ENCODE data around the gene BCAP31.
"Not testable (repeated sequence)": the region's sequence is repeated elsewhere in the genome, so short reads cannot be mapped to it uniquely, and the experiment has no call there.

Gene BCAP31

DNA sequence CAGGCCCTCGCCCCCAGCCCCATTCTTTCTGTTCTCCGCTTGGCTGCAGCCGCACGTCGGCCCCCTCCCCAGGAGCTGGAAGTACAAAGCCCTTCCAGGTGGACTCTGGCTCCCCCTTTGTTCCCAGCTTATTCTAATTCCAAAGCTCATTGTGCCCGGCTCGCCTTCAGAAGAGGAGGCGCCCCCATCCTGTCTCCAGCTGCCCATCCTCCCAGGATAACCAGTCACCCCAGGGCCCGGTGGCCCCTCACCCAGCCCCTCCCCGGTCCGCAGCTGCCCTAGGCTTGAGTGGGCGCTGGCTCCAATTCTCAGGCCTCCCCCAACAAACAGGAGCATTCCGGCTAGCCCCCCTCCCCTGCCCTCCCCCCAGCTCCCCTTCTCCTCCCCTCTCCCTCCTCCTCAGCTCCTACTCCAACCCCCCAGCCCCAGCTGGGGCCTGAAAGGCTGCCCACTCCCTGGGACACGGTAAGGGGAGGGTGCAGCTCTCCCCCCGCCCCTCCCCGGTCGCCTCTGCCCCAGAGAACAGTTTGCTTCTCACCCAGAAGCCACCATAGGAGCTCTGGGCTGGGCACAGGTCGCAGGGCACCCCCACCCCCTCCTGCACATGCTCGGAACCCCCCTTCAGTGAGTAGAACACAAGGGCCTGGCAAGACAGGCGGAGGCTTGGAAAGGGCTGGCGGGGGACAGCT lies 39.6 kb downstream of the BCAP31 start:
- DNase-seq: no peak

DNA sequence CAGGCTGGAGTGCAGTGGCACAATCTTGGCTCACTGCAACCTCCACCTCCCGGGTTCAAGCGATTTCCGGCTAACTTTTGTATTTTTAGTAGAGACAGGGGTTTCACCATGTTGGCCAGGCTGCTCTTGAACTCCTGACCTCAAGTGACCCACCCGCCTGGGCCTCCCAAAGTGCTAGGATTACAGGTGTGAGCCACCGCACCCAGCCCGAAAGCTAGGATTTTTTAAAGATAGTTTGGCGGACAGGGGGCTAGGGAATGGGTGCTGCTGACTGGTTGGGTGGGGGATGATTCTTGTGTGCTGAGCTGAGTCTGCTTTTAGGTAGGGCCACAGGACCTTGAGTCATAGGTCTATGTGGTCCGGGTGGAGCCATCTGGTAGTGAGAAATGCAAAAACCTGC lies 40.7 kb downstream of the BCAP31 start:
- DNase-seq: not testable (repeated sequence)

DNA sequence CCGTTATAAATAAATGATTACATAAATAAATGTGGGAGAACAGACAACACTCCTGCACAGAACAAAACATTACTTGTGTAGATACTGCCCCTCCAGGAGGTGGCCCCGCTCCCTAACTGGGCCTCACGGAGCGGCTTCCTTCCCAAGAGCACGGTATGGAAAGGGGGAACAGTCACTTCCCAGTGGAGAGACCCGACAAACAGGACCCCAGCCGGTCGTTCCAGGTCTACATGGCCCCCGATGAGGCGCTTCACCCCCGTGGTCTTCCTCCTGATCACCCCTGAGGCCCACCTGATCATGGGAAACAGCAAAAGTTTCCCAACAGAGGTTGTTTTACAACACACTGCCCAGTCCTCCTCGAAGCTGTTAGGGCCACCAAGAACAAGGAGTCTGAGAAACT lies 43.0 kb downstream of the BCAP31 start:
- no peak for DNase-seq

DNA sequence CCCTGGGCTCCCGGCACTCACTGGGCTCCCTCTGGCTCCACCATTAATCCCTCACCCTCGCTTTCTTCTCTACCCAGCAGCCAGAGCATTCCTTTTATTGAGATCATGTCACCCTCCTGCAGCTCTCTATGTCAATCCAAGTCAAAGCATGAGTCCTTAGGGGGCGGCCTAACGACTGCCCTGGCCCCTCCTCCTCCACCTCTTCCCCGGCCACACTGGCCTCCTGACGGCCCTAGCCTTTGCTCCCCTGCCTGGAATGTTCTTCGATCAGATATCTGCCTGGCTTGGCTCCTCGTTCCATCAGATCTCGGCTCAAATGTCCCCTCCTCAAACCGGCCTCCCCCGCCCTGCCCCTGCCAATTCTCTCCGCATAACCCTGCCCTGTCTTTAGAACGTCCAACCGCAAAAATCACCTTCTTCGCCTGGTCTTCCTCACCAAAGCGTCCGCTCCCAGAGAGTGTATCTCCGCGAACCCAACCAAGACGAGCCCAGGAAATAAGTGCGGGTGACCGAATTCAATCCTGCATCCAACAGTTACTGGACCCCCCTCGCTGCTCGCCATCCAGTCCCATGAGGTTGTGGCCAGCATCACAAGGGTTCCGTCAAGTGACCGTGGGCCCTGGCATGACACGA lies 49.9 kb downstream of the BCAP31 start:
- no peak for DNase-seq

DNA sequence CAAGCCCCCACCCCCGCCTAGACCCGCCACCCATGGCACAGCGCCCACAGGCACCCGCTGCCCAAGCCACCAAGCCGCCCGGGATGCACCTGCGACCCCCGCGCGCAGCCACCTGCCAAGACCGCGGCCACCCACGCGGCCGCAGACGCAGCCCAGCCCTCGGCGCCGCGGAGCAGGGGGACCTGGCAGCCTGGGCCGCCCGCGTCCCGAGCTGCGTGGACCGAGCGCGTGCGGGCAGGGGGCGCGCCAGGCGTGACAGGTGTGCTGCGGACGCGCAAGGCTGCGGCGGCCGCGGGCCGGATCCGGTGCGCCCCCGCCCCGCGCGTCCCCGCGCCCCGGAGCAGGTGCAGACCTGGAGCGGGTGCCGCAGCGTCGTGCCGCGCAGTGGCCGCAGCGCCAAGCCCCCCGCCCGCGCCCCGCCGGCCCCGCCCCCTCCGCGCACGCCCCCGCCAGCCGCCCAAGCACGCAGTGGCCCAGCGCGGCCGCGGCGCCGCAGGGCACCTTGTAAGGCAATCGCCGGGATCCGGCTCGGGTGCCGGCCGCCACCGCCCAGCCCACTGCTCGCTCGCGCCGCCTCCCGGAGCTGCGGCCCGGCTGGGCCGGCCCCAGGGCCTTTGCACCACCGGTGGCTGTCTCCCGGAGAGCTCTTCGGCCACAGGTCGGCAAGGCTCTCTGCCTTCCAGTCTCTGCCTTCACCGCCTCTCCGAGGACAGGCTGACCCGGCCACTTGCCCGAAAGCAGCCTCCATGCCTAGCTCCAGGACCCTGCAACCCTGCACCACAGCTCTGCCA lies 50.6 kb downstream of the BCAP31 start, which contains the start of gene PNCK:
Gene PNCK (minus strand): TSS at position 386 of the 791 bp plus-strand sequence. CDS start 737 bp downstream, outside the sequence.
- DNase-seq: no peak

DNA sequence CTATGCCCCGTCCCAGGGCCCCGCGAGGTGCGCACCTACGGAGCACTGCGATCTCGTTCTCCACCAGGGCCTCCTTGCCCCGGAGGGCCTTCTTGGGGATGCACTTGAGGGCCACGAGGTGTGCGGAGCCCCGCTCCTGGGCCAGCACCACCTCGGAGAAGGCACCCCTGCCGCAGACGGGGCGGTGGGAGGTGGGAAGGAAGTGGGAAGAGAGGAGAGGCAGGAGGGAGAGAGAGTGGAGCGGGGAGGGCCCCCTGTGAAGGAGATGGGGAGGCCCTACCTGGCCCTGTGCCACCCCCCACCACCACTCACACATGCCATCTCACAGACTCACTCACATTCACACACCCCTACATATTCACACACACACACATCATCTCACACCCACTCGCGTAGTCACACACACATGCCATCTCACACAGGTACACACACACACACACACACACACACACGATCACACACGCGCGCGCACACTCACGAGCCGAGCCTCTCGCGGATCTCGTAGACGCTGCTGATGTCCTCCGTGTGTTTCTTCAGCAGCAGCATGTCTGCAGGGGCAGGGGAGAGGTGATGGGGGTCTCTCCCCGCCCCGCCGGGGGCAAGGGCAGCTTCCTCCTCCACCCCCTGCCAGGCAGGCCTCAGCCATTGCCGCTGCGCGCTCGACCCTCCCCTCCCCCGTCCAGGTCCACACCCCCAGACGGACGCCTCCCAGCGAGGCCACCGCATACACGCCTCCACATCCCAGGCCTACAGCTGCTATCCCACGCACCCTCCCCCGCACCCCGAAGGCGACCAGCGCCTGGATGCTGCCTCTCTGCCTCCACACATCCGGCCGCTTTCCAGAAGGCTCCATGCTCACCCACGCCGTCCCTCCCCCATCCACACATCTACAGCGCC lies 51.4 kb downstream of the BCAP31 start:
- peak in 5 of 56 donors; percentile 12 to 34 (median 24) for DNase-seq

DNA sequence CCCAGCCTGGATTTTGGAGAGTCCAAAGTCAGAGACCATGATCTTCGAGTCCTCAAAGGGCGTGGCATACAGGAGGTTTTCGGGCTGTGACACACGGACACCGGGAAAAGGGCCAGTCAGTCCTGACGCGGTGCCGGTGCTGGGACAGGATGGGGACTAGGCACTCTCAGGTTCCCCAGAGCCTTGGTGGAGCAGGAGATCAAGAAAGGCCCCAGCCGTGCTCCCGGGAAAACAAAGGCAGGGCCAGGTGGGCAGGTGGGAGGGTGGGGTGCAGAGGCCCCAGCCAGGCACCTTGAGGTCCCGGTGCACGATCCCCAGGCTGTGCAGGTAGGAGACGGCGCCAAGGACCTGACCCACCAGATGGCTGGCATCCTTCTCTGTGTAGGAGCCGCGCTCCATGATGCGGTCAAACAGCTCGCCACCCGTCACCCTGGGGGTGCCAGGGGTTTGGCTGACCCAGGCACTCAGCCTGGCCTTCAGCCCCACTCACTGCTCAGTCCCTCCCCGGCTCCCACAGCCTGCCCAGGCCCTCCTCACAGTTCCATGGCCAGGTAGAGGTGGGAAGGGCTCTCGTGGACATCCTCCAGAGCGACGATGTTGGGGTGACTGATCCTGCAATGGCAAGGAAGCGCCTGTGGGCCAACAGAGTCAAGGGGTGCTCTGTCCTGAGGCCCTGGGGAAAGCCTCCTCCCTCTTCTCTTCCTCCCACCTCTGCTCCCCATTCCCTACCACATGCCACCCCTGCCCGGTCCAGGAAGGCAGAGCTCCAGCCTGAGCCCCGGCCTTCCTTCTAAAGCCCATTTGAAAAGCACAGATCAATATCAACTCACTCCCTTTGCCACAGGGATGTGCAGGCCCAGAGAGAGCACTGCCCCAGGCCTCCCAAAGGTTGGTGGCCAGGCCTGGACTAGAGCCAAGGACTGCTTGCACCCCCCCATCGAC lies 52.3 kb downstream of the BCAP31 start:
- no peak for DNase-seq

DNA sequence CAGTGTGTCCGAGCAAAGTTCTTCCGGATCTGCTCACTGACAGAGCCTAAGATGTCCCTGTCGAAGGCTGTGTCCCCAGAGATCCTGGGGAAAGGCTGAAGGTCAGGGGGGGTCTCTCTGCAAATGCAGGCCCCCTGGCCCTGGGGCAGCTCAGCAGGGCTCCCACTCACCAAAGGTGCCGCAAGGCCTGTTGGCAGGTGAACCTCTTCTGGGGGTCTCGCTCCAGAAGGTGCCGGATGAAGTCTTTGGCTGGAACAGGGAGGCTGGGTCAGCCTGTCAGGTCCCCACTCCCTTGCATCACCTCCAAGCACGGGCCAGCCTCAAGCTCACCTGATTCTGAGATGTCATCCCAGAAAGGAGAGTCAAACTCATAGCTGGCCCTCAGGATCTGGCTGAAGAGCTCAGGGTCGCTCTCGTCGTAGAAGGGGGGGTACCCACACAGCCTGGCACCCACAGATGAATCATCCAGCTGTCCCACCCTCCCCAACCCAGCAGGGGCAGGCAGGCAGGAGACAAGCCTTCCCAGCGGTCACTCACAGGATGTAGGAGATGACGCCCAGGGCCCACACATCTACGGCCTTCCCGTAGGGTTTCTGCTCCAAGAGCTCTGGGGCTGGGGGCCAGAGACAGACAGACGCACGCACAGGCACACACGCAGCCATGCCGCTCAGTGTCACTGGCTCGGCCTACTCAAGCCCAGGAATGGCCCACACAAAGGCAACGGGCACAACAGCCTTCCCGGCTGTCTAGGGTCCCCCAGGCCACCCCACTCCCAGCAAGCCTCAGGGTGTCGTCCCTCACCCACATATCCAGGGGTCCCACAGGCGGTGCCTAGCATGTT lies 53.2 kb downstream of the BCAP31 start:
- DNase-seq: no peak

DNA sequence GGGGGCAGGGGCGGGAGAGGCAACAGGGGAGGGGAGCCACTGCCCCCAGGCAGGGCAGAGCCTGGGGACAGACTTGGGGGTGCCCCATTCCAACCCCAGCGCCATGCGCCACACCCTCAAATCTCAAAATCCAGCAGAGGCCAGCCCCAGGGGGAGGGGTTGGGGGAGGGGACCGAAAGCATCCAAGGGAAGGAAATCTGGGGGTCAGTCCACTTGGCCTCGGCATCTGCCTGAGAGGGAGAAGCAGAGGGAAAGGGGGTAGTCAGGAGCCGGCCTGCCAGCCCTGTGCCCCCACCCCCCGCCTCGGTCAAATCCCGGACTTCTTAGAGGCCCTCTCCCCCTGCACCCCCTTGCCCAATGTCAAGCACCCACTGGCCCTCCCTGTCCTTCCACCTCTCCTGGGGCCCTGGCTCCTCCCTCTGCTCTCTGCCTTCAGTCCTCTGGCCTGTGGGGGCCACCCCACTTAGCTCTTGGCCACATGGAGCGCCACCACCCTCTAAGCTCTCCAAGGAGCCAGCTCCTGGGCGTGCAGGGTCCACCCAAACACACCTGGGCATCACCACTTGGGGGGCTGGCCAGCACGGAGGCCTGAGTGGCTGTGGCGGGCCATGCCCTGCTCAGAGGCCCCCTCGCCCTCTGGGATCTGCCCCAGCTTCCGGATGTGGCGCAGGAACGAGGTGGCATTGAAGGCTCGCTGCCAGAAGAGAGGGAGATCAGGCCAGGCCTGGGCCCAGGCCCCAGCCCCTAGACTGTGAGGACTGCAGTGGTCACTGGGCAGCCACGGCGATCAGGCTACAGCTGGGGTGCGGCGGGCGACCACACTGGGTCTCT lies 54.1 kb downstream of the BCAP31 start:
- no peak for DNase-seq

DNA sequence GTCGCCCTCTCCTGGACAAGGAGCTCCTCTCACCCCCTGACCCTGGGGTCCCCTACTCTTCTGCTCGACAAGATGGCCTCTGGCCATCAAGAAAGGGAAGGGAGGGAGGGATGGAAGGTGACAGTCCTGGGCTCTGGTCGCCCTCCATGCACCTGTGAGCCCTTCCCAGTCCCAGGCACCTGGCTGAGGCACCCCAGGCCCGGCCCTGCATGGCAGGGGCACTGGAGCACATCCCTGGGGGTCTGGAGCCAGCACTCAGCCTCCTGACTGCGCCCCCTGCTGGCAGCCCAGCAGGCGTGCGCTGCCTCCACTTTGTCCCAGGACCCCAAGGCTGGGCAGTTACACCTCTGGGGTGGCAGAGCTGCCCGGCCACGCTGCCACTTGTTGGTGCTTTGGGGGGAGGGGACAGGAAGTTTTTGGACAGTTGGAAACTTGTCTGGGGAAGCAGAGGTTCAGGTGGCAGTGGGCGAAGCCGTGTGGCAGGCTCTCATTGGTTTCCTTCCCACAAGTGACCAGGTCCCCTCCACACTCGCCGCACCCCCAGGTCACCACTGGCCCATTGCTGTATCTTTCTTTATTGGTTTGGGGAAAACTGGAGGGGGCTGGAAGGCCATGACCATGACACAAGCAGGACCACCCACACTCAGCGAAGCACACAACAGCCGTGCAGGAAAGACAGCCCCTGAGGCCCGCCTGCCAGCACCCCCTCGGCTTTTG lies 54.9 kb downstream of the BCAP31 start:
- DNase-seq: peak in 1 of 56 donors; percentile 3

DNA sequence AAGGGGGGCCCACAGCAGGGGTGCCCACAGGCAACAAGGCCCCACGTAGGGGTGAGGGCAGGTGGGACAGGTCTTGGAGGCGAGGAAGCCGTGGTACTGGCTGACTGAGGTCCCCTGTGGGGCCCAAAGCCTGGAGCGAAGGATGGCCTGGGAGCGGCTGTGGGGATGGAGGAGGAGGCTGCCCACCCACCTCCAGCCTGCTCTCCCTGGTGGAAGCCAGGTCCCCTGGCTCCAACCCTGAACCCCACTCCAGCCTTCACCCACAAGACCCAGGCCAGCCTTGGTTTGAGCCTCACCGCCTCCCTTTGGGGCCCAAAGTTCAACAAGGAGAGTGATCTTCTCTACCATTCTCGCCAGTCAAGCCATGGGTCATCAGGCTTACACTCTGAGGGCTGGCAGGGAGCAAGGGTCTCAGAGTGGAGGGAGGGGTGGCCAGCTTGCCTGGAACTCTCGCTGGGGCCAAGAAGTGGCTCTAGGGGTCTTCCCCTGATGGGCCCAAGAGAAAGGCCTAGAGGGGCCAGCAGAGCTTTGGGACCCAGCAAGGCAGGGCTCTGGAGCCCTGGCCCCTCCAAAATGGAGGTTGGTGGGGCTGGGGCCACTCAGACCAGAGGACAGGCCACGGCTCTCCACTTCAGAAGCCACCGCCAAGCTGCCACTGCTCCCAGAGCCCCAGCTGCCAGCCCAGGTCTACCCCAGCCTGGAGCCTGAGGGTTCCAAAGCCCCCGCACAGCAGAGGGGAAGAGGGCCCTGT lies 55.6 kb downstream of the BCAP31 start:
- no peak for DNase-seq

DNA sequence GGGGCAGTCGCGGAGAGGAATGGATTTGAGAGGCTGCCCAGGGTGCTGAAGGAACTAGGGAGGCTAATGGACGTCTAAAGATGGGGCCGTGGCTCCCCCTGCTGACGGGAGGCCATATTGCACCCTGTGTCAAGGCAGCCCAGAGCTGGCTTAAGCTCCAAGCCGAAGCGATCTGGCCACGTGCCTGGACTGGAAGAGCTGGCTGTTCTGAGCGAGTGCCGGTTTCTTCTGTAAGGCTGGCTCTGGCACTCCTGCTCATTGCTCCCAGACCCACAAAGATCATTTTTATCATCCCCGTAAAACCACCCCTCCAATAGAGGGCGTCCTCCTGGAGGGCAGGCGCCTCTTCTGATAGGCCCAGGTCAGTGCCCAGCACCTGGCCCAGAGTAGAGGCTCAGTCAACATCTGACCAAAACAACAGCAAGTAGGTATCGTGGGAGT lies 56.2 kb downstream of the BCAP31 start:
- DNase-seq: peak in 52 of 56 donors; percentile 24 to 94 (median 74)

DNA sequence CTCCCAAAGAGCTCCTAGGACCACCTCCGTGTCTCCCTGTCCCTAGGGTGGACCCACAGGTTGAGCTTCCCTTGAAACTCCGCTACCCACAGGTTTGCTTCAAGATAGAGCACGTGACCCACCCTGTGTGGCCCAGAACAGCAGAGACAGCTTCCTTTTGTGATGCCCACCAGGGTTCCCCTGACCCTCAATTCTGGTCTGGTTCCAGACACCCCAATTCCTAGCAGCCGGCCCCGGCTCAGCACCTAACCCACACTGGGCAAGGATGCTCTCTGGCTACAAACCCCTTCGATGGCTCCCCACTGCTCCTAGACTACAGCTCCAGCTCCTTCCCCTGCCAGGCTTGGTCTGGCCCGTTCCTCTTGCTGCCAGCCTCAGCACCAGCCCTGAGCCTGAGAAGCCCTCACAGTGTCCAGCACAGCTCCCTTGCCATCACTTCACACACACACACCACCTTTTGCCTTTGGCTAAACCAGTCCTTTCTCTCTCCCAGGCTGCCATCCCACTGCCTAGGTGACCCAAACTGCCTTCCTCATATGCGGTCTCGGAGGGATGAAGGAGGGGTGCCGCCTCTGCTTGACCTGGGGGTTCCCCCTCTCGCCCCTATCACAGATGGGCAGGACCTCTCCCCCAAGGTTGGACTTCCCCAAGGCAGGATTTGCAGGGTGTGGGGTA lies 56.8 kb downstream of the BCAP31 start:
- DNase-seq: no peak

DNA sequence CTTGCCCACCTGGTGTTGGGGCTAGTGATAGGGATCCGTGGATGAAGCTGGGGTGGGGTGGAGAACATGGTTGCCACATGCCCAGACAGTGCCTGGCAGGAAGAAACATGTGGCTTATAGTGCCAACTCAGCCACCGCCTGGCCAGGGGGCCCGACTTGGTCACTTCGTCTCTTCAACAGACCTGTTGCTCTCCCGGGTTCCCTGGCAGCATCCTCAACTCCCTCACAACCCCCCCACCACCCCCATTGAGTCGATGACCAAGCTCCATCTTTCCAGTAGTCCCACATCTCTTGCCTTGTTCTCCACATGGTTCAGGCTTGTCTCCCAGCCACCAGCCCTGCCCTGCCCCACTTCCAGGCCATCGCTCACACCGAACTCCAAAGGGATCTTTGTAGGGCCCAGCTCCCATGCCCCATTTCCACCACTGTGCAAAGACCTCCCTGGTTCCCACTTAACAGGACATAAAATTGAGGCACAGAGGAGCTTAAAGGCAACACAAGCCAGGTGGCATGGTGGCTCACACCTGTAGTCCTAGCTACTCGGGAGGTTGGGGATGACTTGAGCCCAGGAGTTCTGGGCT lies 58.4 kb downstream of the BCAP31 start:
- no peak for DNase-seq

DNA sequence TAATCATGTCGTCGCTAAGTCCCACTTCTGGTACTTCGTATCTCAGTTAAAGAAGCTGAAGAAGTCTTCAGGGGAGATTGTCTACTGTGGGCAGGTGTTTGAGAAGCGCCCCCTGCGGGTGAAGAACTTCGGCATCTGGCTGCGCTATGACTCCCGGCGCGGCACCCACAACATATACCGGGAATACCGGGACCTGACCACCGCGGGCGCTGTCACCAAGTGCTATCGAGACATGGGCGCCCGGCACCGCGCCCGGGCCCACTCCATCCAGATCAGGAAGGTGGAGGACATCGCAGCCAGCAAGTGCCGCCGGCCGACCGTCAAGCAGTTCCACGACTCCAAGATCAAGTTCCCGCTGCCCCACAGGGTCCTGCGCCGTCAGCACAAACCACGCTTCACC lies 61.9 kb downstream of the BCAP31 start:
- DNase-seq: peak in 4 of 56 donors; percentile 13 to 43 (median 34)

DNA sequence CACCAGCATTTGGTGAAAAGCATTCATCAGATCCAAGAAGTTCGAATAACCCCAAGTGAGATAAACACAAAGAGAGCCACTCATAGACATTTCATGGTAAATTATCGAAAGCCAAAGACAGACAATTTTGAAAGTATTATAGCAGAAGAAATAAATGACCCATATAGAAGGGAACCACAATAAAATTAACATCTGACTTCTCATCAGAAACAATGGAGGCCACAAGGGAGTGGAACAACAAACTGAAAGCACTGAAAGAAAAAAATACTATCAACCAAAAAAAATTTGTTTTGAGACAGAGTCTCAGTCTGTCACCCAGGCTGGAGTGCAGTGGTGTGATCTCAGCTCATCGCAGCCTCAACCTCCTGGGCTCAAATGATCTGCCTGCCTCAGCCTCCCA lies 64.9 kb downstream of the BCAP31 start:
- DNase-seq: no peak

Measured in nucleus accumbens (tissue), 56 donors.